Superior temporal gyrus (tissue), 1 donor: ENCODE measurements around the gene TMEM239.

Experiments
- DNase-seq: peaks from one replicate; pipeline ENCODE4 v3.0.0-alpha.2; 2016; ENCODE audit errors: extremely low spot score

TMEM239 gene

DNA sequence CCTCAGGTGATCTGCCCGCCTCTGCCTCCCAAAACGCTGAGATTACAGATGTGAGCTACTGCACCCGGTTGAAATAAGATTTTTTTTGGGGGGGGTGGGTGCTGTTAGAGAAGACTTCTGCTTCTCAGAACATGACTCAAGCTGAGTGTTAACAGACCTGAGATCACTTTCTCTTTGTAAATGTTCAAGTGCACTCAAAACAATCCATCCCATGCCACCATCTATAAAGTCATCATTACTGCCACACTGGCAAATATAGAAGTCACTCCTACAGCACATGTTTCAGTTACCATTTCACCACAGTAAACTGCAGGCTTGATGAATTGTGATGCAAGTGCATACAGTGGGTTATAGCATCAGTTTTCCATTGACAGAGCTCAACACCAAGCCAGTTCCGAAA is 33.4 kb downstream of the TMEM239 start:
- DNase-seq, result no peak

DNA sequence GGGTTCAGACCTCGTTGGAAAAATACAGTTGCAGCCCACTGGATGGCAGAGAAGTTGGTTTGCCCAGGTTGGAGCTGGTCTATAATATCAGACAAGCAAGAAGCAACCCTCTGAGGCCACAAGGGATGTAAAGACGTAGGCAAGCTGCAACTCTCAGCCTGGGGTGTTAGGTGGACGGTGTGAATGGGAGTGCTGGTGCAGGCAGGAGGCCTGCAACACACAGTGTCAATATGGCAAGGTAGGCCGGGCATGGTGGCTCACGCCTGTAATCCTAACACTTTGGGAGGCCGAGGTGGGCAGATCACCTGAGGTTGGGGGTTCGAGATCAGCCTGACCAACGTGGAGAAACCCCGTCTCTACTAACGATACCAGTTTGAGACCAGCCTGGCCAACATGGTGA is 34.9 kb downstream of the TMEM239 start:
- DNase-seq, result no peak

DNA sequence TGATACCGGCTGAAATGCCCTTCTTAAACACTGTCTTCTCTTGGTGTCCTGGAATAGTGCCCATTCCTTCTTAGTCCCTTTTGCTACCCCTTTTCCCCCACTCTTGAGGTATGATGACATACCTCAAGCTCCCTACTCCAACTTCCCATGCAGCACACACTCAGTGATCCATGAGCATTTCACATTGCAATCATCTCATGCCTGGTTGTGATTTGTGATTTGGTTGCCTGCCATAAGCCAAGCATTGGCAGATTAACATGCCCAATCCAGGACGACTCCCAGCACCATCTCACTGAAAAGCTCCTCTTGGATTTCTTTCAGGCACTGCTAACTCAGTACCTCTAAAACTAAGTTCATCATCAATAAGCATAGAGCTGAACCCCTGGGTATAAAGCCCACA is 42.4 kb downstream of the TMEM239 start:
- no peak for DNase-seq

DNA sequence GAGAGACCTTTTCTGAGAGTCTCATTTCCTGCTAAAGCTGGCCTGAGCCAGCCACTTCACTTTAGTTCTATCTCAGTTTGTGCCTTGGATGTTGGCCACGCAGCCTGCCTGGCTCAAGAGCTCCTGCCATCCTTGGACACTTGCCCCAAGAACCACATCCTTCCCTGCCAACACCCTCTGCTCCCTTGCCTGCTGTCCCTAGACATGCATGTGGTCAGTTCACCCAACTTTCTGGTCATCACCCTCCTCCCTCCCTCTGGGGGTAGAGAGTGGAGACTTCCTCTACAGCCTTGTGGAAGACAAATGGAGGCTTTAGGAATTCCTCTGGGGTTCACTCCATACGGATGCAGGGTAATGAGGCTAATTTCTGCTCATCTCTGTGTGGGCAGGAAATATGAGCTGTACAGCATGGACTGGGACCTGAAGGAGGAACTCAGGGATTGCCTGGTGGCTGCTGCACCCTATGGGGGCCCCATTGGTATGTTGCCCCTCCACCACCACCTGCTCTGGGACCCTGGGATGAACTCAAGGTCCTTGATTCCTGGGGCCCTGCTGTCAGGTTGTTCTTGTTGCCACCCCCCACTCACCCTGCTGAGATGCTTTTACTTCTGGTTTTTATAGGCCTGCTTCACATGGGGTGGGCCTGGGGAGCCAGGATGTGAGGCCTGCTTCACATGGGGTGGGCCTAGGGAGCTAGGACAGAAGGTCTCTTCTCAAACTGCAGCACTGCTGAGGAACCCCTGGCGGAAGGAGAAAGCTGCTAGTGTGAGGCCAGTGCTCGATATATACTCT is 43.4 kb downstream of the TMEM239 start:
- DNase-seq, result no peak

DNA sequence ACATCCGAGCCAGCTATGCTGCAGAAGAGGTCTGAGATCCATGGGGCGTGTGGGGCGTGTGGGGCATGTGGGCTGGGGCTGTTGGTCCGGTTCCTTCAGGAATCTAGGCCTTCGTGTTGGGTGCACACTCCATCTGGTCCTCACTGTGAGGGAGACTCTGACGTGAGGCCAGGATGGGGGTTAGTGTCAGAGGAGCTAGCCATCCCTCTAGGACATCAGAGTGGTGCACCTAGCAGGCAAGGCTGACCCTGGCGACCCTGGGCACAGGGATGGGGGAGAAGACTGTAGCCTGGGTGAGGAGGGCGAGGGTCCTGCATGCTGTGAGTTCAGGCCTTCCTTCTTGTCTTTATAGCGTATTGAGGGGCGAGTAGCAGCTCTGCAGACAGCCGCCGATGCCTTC is 48.5 kb downstream of the TMEM239 start:
- DNase-seq, result no peak

DNA sequence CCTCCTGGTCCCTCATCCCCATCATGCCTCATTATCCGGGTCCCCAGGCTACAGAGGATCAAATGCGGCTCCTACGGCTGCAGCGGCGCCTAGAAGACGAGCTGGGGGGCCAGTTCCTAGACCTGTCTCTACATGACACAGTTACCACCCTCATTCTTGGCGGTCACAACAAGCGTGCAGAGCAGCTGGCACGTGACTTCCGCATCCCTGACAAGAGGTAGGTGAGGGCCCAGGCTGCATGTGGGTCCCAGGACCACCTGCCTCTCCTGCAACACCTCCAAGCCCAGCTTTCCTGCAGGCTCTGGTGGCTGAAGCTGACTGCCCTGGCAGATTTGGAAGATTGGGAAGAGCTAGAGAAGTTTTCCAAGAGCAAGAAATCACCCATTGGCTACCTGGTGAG is 48.9 kb downstream of the TMEM239 start:
- no peak for DNase-seq

DNA sequence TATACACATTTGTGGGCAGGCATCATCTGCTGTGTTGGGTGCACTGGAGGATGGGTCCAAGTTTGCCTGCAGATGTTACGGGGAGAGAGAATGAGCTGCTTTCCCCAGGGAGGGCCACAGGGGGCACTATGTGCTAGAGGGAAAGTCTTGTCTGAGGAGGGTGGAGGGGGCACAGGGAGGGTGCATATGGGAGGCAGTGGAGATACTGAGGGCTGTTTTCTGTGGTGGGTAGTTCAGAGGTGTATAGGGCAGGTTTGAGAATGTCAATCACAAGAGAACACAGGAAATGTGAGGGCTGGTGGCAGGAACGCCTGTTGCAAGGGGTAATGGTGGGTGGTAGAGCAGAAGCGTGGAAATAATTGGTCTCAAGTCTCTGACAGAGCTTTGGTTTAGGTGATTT is 49.5 kb downstream of the TMEM239 start:
- no peak for DNase-seq

DNA sequence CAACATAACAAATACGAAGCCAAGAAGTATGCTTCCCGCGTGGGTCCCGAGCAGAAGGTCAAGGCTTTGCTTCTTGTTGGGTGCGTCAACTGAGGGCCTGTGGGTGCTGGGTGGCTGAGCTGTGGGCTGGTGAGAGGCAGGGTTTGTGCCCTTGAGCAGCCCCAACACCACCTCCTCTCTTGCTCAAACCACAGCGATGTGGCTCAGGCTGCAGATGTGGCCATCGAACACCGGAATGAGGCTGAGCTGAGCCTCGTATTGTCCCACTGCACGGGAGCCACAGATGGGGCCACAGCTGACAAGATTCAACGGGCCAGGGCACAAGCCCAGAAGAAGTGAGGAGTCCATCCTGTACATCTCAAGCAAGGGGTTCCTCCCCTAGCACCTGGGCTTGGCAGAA is 50.1 kb downstream of the TMEM239 start:
- DNase-seq, result no peak

DNA sequence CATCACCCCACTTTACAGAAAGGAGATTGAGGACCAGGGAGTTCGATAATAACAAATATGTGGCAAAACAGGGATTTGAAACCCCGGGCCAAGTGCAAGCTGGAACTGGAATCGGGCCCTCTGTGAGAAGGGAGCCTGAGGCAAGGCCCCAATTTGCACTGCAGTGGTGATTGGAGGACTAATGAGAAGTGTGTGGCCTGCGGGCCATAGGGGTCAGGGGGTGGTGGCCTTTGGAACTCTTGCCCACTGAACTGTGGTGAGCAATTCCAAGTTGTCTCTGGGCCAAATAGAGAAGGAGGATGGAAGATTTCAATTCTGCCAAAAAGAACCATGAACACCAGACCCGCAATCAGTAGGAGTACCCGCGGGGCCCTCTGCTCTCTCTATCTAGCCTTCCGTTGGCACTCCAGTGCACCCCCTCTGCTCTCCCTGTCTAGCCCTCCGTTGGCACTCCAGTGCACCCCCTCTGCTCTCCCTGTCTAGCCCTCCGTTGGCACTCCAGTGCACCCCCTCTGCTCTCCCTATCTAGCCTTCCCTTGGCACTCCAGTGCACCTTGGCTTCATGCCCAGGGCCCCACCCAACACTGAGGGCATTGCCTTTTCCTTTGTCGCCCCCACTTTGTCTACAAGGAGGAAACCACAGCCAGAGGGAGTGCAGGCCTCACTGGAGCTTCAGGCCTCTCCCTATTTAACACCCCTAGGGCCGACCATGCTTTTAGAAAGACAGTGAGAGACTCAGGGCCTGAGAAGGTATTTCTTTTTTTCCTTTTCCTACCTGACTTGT is 51.1 kb downstream of the TMEM239 start:
- DNase-seq, result no peak
